Chondrocyte (in vitro differentiated cells): ENCODE results near the gene TACSTD2. TPM values are rescaled to one million over a fixed set of nuclear protein-coding genes. Genes with fewer than 3 reads are reported as not detected.
"Not testable (repeated sequence)": the region's sequence is repeated elsewhere in the genome, so short reads cannot be mapped to it uniquely, and the experiment has no call there.

Experiments used
- DNase-seq: peaks from one replicate; pipeline ENCODE4 v3.0.0; 2021; ENCODE audit warnings: mixed read lengths, low spot score
- H3K27ac Mint-ChIP-seq: one replicate; pipeline ENCODE4 v1.8.0; 2021; ENCODE audit warnings: mild to moderate bottlenecking, moderate library complexity, mixed read lengths; ENCODE audit not compliant: unreplicated experiment
- H3K27me3 Mint-ChIP-seq: 2 replicates; pipeline ENCODE4 v1.8.0; 2021; ENCODE audit warnings: low read depth, mixed read lengths
- H3K36me3 Mint-ChIP-seq: 2 replicates; pipeline ENCODE4 v1.8.0; 2021; ENCODE audit warnings: low read depth, mixed read lengths
- H3K4me1 Mint-ChIP-seq: 2 replicates; pipeline ENCODE4 v1.8.0; 2021; ENCODE audit warnings: low read depth, mild to moderate bottlenecking, mixed read lengths
- H3K4me3 Mint-ChIP-seq: one replicate; pipeline ENCODE4 v1.8.0; 2021; ENCODE audit warnings: mild to moderate bottlenecking, moderate library complexity, mixed read lengths; ENCODE audit not compliant: unreplicated experiment
- H3K9me3 Mint-ChIP-seq: 2 replicates; pipeline ENCODE4 v1.8.0; 2021; ENCODE audit warnings: low read depth, mixed read lengths
- total RNA-seq: library from RNA; stranded (reverse); gene quantifications from 3 replicates; pipeline ENCODE4 v1.2.1, GENCODE V29; 2021
- TF ChIP-seq, protein P1 (sequence below): fragments of 200-600 bp; sonication (generic); IDR thresholded peaks from 2 replicates; pipeline ENCODE4 v1.5.0; 2021; ENCODE audit warnings: antibody characterized with exemption, mild to moderate bottlenecking, moderate library complexity

The TACSTD2 gene
- total RNA-seq, 1 donor from 2014 or later: 0.30 TPM

DNA sequence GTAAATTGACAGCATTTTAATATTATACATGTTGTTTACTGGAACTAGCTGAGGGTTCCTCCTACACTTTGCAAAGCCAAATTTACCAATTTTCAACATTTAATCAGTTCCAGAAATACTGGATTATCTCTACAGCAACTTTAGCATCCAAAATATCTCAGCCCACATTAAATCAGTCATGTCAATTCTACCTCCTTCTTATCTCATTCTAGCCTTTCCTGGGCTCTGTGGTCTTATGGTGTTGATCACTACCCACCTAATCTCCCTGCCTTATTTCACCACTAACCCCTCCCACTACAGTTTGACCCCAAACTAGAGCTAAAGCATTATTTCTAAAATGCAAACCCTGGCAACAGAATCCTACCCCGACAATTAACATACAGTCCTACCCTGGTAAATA is 33.8 kb downstream of the TACSTD2 start:
- H3K27me3 Mint-ChIP-seq: no peaks in the 10 kb centered on the region
- TF ChIP-seq, protein P1, sequence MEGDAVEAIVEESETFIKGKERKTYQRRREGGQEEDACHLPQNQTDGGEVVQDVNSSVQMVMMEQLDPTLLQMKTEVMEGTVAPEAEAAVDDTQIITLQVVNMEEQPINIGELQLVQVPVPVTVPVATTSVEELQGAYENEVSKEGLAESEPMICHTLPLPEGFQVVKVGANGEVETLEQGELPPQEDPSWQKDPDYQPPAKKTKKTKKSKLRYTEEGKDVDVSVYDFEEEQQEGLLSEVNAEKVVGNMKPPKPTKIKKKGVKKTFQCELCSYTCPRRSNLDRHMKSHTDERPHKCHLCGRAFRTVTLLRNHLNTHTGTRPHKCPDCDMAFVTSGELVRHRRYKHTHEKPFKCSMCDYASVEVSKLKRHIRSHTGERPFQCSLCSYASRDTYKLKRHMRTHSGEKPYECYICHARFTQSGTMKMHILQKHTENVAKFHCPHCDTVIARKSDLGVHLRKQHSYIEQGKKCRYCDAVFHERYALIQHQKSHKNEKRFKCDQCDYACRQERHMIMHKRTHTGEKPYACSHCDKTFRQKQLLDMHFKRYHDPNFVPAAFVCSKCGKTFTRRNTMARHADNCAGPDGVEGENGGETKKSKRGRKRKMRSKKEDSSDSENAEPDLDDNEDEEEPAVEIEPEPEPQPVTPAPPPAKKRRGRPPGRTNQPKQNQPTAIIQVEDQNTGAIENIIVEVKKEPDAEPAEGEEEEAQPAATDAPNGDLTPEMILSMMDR: no peak
- DNase-seq: no peak

DNA sequence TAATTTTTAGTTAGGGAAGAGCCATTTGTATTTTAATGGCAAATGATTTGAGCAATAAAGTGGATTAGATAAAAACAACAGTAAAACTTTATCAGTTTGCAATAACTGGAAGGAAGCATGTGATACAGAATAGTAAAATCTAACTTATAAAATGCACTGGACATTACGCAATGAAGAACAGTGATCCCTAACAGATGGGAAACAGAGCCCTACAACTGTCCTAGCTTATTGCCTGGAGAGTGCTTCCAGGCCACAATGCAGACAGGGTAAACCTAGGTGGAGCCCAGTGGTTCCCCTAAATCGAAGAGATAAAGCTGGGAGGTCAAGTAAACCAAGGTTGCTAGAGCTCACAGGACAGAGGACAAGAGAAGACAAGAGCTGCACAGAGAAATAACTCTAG is 37.5 kb downstream of the TACSTD2 start:
- Mint-ChIP-seq H3K9me3 (no peaks in the 10 kb centered on the region), H3K27me3 (no peaks in the 10 kb centered on the region), H3K4me3 (no peak overlapping the region), H3K4me1 (no peaks in the 10 kb centered on the region), H3K27ac (no peak overlapping the region), H3K36me3 (no peaks in the 10 kb centered on the region)
- DNase-seq: no peak
- TF ChIP-seq, protein P1: no peak

More for the DNA sequence above, 33.8 kb downstream of the TACSTD2 start:
- H3K4me1 Mint-ChIP-seq: peaks cover 15% of the 10 kb centered on the region
- no peaks in the 10 kb centered on the region for H3K36me3 Mint-ChIP-seq
- H3K27ac Mint-ChIP-seq: no peak overlapping the region
- no peak overlapping the region for H3K4me3 Mint-ChIP-seq
- no peaks in the 10 kb centered on the region for H3K9me3 Mint-ChIP-seq

DNA sequence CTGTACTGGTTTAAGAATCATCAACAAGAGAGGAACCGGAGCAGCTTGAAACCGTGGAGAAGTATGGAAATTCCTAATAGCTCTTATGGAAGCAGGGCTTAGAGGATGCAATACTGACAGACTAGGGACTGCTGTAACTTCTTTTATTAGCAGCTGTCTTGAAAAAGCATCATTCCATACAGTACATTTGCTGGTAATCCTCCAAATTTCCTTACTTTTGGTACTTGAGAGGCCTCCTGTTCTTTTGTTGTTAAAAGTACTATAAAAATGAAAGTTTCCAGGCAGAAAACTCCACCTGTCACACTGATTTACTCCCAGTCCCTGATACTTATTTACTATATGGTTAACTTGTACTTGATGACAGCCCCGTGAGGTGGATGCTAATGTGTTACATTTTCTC is 38.2 kb downstream of the TACSTD2 start:
- H3K4me1 Mint-ChIP-seq: no peaks in the 10 kb centered on the region
- no peak overlapping the region for H3K27ac Mint-ChIP-seq
- H3K36me3 Mint-ChIP-seq: no peaks in the 10 kb centered on the region
- no peak for DNase-seq
- no peaks in the 10 kb centered on the region for H3K9me3 Mint-ChIP-seq
- TF ChIP-seq, protein P1: no peak
- H3K4me3 Mint-ChIP-seq: no peak overlapping the region
- H3K27me3 Mint-ChIP-seq: no peaks in the 10 kb centered on the region

DNA sequence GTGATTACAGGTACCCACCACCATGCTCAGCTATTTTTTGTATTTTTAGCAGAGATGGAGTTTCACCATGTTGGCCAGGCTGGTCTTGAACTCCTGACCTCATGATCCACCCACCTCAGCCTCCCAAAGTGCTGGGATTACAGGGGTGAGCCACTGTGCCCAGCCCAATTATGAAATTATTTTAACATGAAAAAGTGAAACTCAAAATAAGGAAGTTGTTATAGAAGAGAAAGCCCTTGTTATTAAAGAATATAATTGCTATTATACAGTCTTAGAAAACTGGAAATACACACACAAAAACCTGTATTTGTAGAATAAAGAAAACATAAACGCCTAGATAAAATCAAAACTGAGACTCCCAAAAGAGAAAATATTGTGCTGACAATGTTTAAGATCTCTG is 45.2 kb downstream of the TACSTD2 start:
- H3K27ac Mint-ChIP-seq, H3K9me3 Mint-ChIP-seq, H3K4me3 Mint-ChIP-seq, H3K4me1 Mint-ChIP-seq, DNase-seq, H3K27me3 Mint-ChIP-seq, H3K36me3 Mint-ChIP-seq: not testable (repeated sequence)

DNA sequence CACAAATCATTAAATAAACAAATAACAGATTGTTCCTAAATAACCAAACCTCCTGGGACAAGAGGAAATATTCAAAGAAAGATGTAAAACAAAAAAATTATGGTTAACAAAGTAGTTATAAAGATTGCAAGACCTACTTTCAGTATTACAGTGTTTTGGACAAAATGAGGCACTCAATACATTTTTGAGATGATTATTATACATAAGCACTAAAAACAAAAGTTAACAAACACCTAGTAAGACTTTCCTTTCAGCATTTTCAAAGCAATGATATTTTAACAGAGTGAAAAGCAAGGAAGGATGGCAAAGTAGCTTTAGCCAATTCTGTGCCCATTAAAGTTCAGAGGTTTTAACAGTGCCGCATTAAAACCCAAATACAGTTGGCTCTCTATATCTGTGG is 47.8 kb downstream of the TACSTD2 start:
- TF ChIP-seq, protein P1: no peak
- Mint-ChIP-seq H3K27ac (no peak overlapping the region), H3K36me3 (no peaks in the 10 kb centered on the region), H3K27me3 (no peaks in the 10 kb centered on the region), H3K9me3 (no peaks in the 10 kb centered on the region), H3K4me1 (no peaks in the 10 kb centered on the region), H3K4me3 (no peak overlapping the region)
- DNase-seq: no peak

DNA sequence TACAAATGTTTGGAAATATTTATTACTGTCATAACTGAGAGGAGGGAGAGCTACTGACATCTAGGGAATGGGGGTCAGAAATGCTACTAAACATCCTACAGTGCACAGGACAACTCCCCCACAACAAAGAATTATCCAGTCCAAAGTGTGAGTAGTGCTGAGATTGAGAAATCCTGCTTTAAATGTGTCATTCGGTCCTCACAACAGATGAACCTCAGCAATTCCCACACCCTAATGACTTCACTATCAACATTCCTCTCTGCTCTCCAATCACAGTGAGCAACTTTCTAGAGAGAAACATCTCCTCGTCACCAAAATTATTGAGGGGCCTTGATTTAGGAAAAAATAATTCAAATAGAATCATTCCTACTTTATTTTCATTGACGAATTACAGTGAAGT is 48.5 kb downstream of the TACSTD2 start:
- Mint-ChIP-seq H3K9me3 (no peaks in the 10 kb centered on the region), H3K27me3 (no peaks in the 10 kb centered on the region), H3K4me3 (no peak overlapping the region), H3K27ac (no peak overlapping the region), H3K4me1 (no peaks in the 10 kb centered on the region), H3K36me3 (no peaks in the 10 kb centered on the region)
- TF ChIP-seq, protein P1: no peak
- no peak for DNase-seq

Other genes starting within 250 kb of the TACSTD2 start
- gene OMA1, start 30.5 kb downstream of the TACSTD2 start, total RNA-seq: 8.9 to 9.3 TPM (median 9.0 TPM) in 3 replicates
- gene MYSM1, start 122.8 kb upstream of the TACSTD2 start, total RNA-seq: 26.6 to 33.8 TPM (median 29.8 TPM) in 3 replicates
- gene JUN, start 206.8 kb upstream of the TACSTD2 start, total RNA-seq: 74.9 to 98.8 TPM (median 92.3 TPM) in 3 replicates